ENCODE results near the gene NPHP1. TPM values are rescaled to one million over a fixed set of nuclear protein-coding genes. Genes with fewer than 3 reads are reported as not detected.
"Not testable (repeated sequence)": the region's sequence is repeated elsewhere in the genome, so short reads cannot be mapped to it uniquely, and the experiment has no call there.

NPHP1 gene
- polyA plus RNA-seq, 1 experiment: 2.9 TPM

- ChIA-PET CTCF (no interaction called here), POLR2A (no interaction called here)
- peaks cover 6% of the 10 kb centered on the region for H3K27me3 ChIP-seq (ENCODE audit: control insufficient read depth, insufficient read depth, low read length)
- TF ChIP-seq CTCF (IDR thresholded peaks at IDR 0.05; ENCODE audit: insufficient read depth, low read depth, low read length): no peak
- H3K4me3 ChIP-seq (ENCODE audit: low read depth, low read length): no peak overlapping the region
- DNase-seq (ENCODE audit: low read depth): no peak
- no peaks in the 10 kb centered on the region for H3K36me3 ChIP-seq (ENCODE audit: control insufficient read depth, insufficient read depth, low read length)
These were observed 10.8 kb upstream of the NPHP1 start for GRCh38 chr2:110215566-110216158.

GRCh38 chr2:110215091-110215490, 10.3 kb upstream of the NPHP1 start:
- ChIA-PET POLR2A (no interaction called here), CTCF (no interaction called here)
- no peak overlapping the region for H3K4me3 ChIP-seq (ENCODE audit: low read depth, low read length)
- no peaks in the 10 kb centered on the region for H3K36me3 ChIP-seq (ENCODE audit: control insufficient read depth, insufficient read depth, low read length)
- no peak for DNase-seq (ENCODE audit: low read depth)
- peaks cover 6% of the 10 kb centered on the region for H3K27me3 ChIP-seq (ENCODE audit: control insufficient read depth, insufficient read depth, low read length)
- TF ChIP-seq CTCF (IDR thresholded peaks at IDR 0.05; ENCODE audit: insufficient read depth, low read depth, low read length): no peak

- H3K27me3 ChIP-seq (ENCODE audit: control insufficient read depth, insufficient read depth, low read length); H3K36me3 ChIP-seq (ENCODE audit: control insufficient read depth, insufficient read depth, low read length); H3K4me3 ChIP-seq (ENCODE audit: low read depth, low read length); DNase-seq (ENCODE audit: low read depth); CTCF ChIA-PET; POLR2A ChIA-PET: not testable (repeated sequence)
These were observed 8.7 kb upstream of the NPHP1 start for GRCh38 chr2:110213522-110213921.

GRCh38 chr2:110211938-110212858, 7.4 kb upstream of the NPHP1 start, which contains the start of gene MTLN:
Gene MTLN (minus strand): TSS chr2:110212547. CDS start chr2:110212525, 22 bp downstream.
- Histone ChIP-seq H3K27me3 (ENCODE audit: control insufficient read depth, insufficient read depth, low read length) (peaks cover 3% of the 10 kb centered on the region), H3K4me3 (ENCODE audit: low read depth, low read length) (peak within 1 kb of the TSS; percentile 71), H3K36me3 (ENCODE audit: control insufficient read depth, insufficient read depth, low read length) (no peaks in the 10 kb centered on the region)
- POLR2A ChIA-PET: no interaction called here
- no peak for DNase-seq (ENCODE audit: low read depth)
- no peak for TF ChIP-seq CTCF (IDR thresholded peaks at IDR 0.05; ENCODE audit: insufficient read depth, low read depth, low read length)
- CTCF ChIA-PET: no interaction called here

- ChIA-PET POLR2A (no interaction called here), CTCF (no interaction called here)
- TF ChIP-seq CTCF (IDR thresholded peaks at IDR 0.05; ENCODE audit: insufficient read depth, low read depth, low read length): no peak
- Histone ChIP-seq H3K36me3 (ENCODE audit: control insufficient read depth, insufficient read depth, low read length) (no peaks in the 10 kb centered on the region), H3K27me3 (ENCODE audit: control insufficient read depth, insufficient read depth, low read length) (no peaks in the 10 kb centered on the region), H3K4me3 (ENCODE audit: low read depth, low read length) (no peak overlapping the region)
- no peak for DNase-seq (ENCODE audit: low read depth)
These were observed 1.0 kb upstream of the NPHP1 start for GRCh38 chr2:110205660-110206455.
